WI38 (cell line): ENCODE measurements around the gene DHRS3.

Experiments
- H3K4me3 ChIP-seq: 2 replicates; pipeline ENCODE4 v1.5.1; 2011; ENCODE audit warnings: low read depth, mild to moderate bottlenecking, control low read depth, low read length
- TF ChIP-seq, protein P1 (sequence below): IDR thresholded peaks from 2 replicates; pipeline ENCODE4 v1.5.1; 2012; ENCODE audit warnings: low read depth, mild to moderate bottlenecking, control low read depth, low read length

Gene DHRS3

DNA sequence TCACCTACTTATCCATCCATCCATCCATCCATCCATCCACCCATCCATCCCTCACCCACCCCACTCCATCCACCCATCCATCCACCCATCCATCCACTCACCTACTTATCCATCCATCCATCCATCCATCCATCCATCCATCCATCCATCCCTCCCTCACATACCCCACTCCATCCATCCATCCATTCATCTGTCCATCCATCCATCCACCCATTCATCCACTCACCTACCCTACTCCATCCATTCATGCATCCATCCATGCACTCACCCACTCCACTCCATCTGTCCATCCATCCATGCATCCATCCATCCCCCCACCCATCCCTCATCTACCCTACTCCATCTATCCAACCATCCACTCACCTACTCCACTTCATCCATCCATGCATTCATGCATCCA lies 34.5 kb downstream of the DHRS3 start:
- no peak overlapping the region for H3K4me3 ChIP-seq
- TF ChIP-seq, protein P1, sequence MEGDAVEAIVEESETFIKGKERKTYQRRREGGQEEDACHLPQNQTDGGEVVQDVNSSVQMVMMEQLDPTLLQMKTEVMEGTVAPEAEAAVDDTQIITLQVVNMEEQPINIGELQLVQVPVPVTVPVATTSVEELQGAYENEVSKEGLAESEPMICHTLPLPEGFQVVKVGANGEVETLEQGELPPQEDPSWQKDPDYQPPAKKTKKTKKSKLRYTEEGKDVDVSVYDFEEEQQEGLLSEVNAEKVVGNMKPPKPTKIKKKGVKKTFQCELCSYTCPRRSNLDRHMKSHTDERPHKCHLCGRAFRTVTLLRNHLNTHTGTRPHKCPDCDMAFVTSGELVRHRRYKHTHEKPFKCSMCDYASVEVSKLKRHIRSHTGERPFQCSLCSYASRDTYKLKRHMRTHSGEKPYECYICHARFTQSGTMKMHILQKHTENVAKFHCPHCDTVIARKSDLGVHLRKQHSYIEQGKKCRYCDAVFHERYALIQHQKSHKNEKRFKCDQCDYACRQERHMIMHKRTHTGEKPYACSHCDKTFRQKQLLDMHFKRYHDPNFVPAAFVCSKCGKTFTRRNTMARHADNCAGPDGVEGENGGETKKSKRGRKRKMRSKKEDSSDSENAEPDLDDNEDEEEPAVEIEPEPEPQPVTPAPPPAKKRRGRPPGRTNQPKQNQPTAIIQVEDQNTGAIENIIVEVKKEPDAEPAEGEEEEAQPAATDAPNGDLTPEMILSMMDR, result no peak

- no peak overlapping the region for H3K4me3 ChIP-seq
- TF ChIP-seq, protein P1, result no peak
Measured at GRCh38 chr1:12582649-12583048, 35.4 kb downstream of the DHRS3 start.

DNA sequence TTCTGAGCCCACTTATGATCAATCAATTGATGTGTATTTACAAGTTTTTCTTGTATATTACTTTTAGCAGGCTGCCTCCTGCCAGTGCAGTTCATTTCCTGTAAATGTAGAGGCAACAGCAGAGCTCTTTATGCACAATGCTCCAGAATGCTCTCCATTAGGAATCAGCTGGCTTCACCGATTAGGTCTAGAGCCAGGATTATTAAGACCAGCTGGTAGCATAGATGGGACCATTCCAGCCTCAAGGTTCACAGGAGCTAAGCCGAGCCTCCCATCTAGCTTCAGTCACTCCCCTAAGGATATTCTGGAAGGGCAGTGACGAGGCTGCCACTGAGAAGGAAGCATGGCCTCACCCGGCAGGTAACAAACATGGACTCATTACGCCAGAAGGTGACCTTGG lies 36.8 kb downstream of the DHRS3 start:
- TF ChIP-seq, protein P1, result no peak

DNA sequence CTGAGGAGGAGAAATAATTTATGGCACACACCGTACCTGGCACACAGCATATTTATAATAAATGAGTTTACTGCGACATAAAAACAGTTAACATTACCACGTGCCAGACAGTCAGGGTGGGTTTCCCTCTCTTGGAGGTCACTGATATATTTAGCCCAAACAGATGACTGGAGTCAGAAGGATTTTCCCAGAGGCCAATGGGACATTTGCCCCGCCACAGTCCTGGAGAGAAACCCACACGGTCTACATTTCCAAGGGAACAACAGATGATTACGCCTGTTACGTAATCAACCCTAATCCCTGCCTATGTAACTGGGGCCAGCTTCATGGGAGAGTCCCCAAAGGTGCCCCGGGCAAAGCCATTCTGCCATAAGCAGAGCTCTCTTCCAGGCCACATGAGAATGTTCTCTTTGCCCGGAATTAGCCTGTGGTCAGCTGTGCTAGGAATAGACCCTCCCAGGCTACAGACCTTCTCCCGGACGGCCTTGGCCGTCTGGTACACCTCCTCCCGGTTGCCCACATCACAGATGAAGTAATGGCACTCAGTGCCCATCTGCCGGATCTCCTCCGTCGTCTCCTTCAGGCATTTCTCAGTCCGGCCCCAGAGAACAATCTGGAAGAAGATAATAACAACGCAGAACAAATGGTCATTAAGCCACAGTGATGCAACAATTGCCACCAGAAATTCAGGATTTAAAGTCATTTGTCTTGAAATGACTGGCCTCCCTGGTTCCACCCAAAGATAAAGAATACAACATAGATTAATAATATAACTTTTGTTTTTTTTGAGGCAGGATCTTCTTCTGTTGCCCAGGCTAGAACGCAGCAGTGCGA lies 37.7 kb downstream of the DHRS3 start:
- no peak overlapping the region for H3K4me3 ChIP-seq
- TF ChIP-seq, protein P1, result no peak

More for the DNA sequence above, 36.8 kb downstream of the DHRS3 start:
- no peak overlapping the region for H3K4me3 ChIP-seq

- TF ChIP-seq, protein P1, result no peak
- H3K4me3 ChIP-seq, result no peak overlapping the region
Measured at GRCh38 chr1:12578860-12579422, 39.1 kb downstream of the DHRS3 start.

- TF ChIP-seq, protein P1, result no peak
- no peak overlapping the region for H3K4me3 ChIP-seq
Measured at GRCh38 chr1:12577020-12577419, 41.0 kb downstream of the DHRS3 start.

- TF ChIP-seq, protein P1, result no peak
- no peak overlapping the region for H3K4me3 ChIP-seq
Measured at GRCh38 chr1:12574757-12575139, 43.3 kb downstream of the DHRS3 start.
